COLO829 (cell line): ENCODE data around the gene ARL8B.
"Not testable (repeated sequence)": the region's sequence is repeated elsewhere in the genome, so short reads cannot be mapped to it uniquely, and the experiment has no call there.

Source experiments
- DNase-seq: peaks from one replicate; pipeline ENCODE4 v3.0.0; 2012; ENCODE audit warnings: low spot score

ARL8B gene

GRCh38 chr3:5147152-5147551, 25.1 kb downstream of the ARL8B start:
- not testable (repeated sequence) for DNase-seq

GRCh38 chr3:5149306-5149880, 27.3 kb downstream of the ARL8B start:
- no peak for DNase-seq

GRCh38 chr3:5151586-5151985, 29.5 kb downstream of the ARL8B start:
- DNase-seq, result no peak

- DNase-seq, result no peak
Measured at GRCh38 chr3:5153074-5153473, 31.0 kb downstream of the ARL8B start.

GRCh38 chr3:5155241-5155640, 33.1 kb downstream of the ARL8B start:
- no peak for DNase-seq

- no peak for DNase-seq
Measured at GRCh38 chr3:5160321-5160720, 38.2 kb downstream of the ARL8B start.

GRCh38 chr3:5160940-5161858, 39.1 kb downstream of the ARL8B start:
- DNase-seq, result peak; percentile 3

GRCh38 chr3:5162102-5162501, 40.0 kb downstream of the ARL8B start:
- DNase-seq, result no peak

GRCh38 chr3:5165698-5166097, 43.6 kb downstream of the ARL8B start:
- DNase-seq, result no peak

- DNase-seq, result no peak
Measured at GRCh38 chr3:5166846-5167245, 44.8 kb downstream of the ARL8B start.

- DNase-seq, result no peak
Measured at GRCh38 chr3:5168110-5168509, 46.0 kb downstream of the ARL8B start.

GRCh38 chr3:5169807-5170206, 47.7 kb downstream of the ARL8B start:
- no peak for DNase-seq

- DNase-seq, result no peak
Measured at GRCh38 chr3:5170975-5171374, 48.9 kb downstream of the ARL8B start.

- DNase-seq, result no peak
Measured at GRCh38 chr3:5172018-5172417, 49.9 kb downstream of the ARL8B start.

GRCh38 chr3:5179036-5179435, 56.9 kb downstream of the ARL8B start:
- DNase-seq, result not testable (repeated sequence)

GRCh38 chr3:5181469-5182141, 59.5 kb downstream of the ARL8B start:
- DNase-seq, result no peak

- DNase-seq, result not testable (repeated sequence)
Measured at GRCh38 chr3:5183714-5184113, 61.6 kb downstream of the ARL8B start.

- DNase-seq, result no peak
Measured at GRCh38 chr3:5184499-5184898, 62.4 kb downstream of the ARL8B start.

- no peak for DNase-seq
Measured at GRCh38 chr3:5185093-5185673, 63.1 kb downstream of the ARL8B start.

GRCh38 chr3:5186089-5186857, 64.2 kb downstream of the ARL8B start:
- no peak for DNase-seq

GRCh38 chr3:5186858-5187155, 64.7 kb downstream of the ARL8B start:
- DNase-seq, result no peak
